Motor neuron (in vitro differentiated cells): Measurements from ENCODE around the gene PROM1. TPM values are rescaled to one million over a fixed set of nuclear protein-coding genes. Genes with fewer than 3 reads are reported as not detected.

Experiments used
- total RNA-seq, 8 experiments: library from RNA; unstranded; fragments of 300-600 nt; gene quantifications; 2 replicates each; pipeline versions ENCODE4 v1.2.3 to v1.2.4, GENCODE V29; 2022

The PROM1 gene
- total RNA-seq, 8 experiments from 2014 or later: 1.8 to 45.1 (median 10.1) TPM; not detected in 1

Other genes with a start within 250 kb of the PROM1 start
- 10 to 100 TPM in 1 of 8 experiments, 1 to 10 TPM in 1, under 1 TPM in 2, not detected in 4; 0.14 to 10.7 (median 1.2) TPM for gene FGFBP1, start 145.3 kb downstream of the PROM1 start, total RNA-seq
- 1 to 10 TPM in 2 of 8 experiments, under 1 TPM in 3, not detected in 3; 0.38 to 7.9 (median 0.71) TPM for gene FGFBP2, start 120.8 kb downstream of the PROM1 start, total RNA-seq
- gene TAPT1, start 142.4 kb upstream of the PROM1 start, total RNA-seq: 10 to 100 TPM; 11.4 to 44.6 (median 15.6) TPM